Activated naive CD4-positive, alpha-beta T cell treated with anti-CD3 and anti-CD28 coated beads for 36 hours (primary cell): ENCODE measurements around the gene C1QTNF4. TPM values are rescaled to one million over a fixed set of nuclear protein-coding genes. Genes with fewer than 3 reads are reported as not detected.
"Not testable (repeated sequence)": the region's sequence is repeated elsewhere in the genome, so short reads cannot be mapped to it uniquely, and the experiment has no call there.

Source experiments
- CTCF ChIA-PET: fragments of 350-600 bp; sonication (Branson Sonifier 250); formaldehyde crosslinking; loops from one replicate; lab custom pipeline; 2021; ENCODE audit warnings: antibody characterized with exemption; lab: Charles Lee
- DNase-seq: peaks from one replicate; pipeline ENCODE4 v3.0.0-alpha.2; 2020
- H3K27ac Mint-ChIP-seq: one replicate; pipeline ENCODE4 v1.8.0; 2021; ENCODE audit warnings: mild to moderate bottlenecking, mixed read lengths
- H3K27me3 Mint-ChIP-seq: one replicate; pipeline ENCODE4 v1.8.0; 2021; ENCODE audit warnings: low read depth, mixed read lengths
- H3K36me3 Mint-ChIP-seq: one replicate; pipeline ENCODE4 v1.8.0; 2021; ENCODE audit warnings: low read depth, mixed read lengths
- H3K4me1 Mint-ChIP-seq: one replicate; pipeline ENCODE4 v1.8.0; 2021; ENCODE audit warnings: low read depth, mixed read lengths
- H3K4me3 Mint-ChIP-seq: one replicate; pipeline ENCODE4 v1.8.0; 2021; ENCODE audit warnings: mild to moderate bottlenecking, moderate library complexity, mixed read lengths
- H3K9me3 Mint-ChIP-seq: one replicate; pipeline ENCODE4 v1.8.0; 2021; ENCODE audit warnings: mixed read lengths
- intact Hi-C: fragments of 100-400 bp; cut with micrococcal nuclease; formaldehyde crosslinking; loops from one replicate; pipeline ENCODE4 v1.15.1; 2023
- total RNA-seq, 2 experiments: library from RNA; stranded (reverse); gene quantifications; one replicate each; pipeline ENCODE4 v1.2.3, GENCODE V29; 2021

Gene C1QTNF4
- total RNA-seq, 2 experiments from 2014 or later = not detected

GRCh38 chr11:47573321-47573720 lies 20.9 kb downstream of the C1QTNF4 start:
- CTCF ChIA-PET = interaction anchor here (1.4 kb wide), 2 partner anchors 8 to 20 kb away, joined by 4 to 5 read pairs; partner anchors contain the start of genes CELF1 and PTPMT1
- H3K27ac Mint-ChIP-seq = no peak overlapping the region
- DNase-seq = no peak
- H3K36me3 Mint-ChIP-seq = peaks cover 30% of the 10 kb centered on the region
- intact Hi-C loops = no loop called here
- H3K27me3 Mint-ChIP-seq = no peaks in the 10 kb centered on the region
- peaks cover 33% of the 10 kb centered on the region for H3K4me1 Mint-ChIP-seq
- no peak overlapping the region for H3K4me3 Mint-ChIP-seq
- H3K9me3 Mint-ChIP-seq = no peaks in the 10 kb centered on the region

- H3K36me3 Mint-ChIP-seq = peaks cover 31% of the 10 kb centered on the region
Observed at GRCh38 chr11:47572715-47573255, 21.4 kb downstream of the C1QTNF4 start.

GRCh38 chr11:47571895-47572294 lies 22.3 kb downstream of the C1QTNF4 start:
- no peaks in the 10 kb centered on the region for H3K27me3 Mint-ChIP-seq
- H3K9me3 Mint-ChIP-seq = no peaks in the 10 kb centered on the region
- intact Hi-C loops = no loop called here
- no peak overlapping the region for H3K4me3 Mint-ChIP-seq
- no peak overlapping the region for H3K27ac Mint-ChIP-seq
- peaks cover 22% of the 10 kb centered on the region for H3K4me1 Mint-ChIP-seq
- CTCF ChIA-PET = no interaction called here
- peaks cover 27% of the 10 kb centered on the region for H3K36me3 Mint-ChIP-seq
- no peak for DNase-seq

More at GRCh38 chr11:47572715-47573255, 21.4 kb downstream of the C1QTNF4 start:
- DNase-seq = no peak
- Mint-ChIP-seq H3K27me3 (no peaks in the 10 kb centered on the region), H3K4me3 (no peak overlapping the region), H3K4me1 (peaks cover 28% of the 10 kb centered on the region), H3K27ac (no peak overlapping the region), H3K9me3 (no peaks in the 10 kb centered on the region)
- intact Hi-C loops = no loop called here
- CTCF ChIA-PET = no interaction called here

- peaks cover 24% of the 10 kb centered on the region for H3K4me1 Mint-ChIP-seq
- DNase-seq = no peak
- H3K36me3 Mint-ChIP-seq = peaks cover 26% of the 10 kb centered on the region
- no peaks in the 10 kb centered on the region for H3K9me3 Mint-ChIP-seq
- peak overlapping the region; percentile 43 for H3K27ac Mint-ChIP-seq
- CTCF ChIA-PET = no interaction called here
- no peak overlapping the region for H3K4me3 Mint-ChIP-seq
- no peaks in the 10 kb centered on the region for H3K27me3 Mint-ChIP-seq
- intact Hi-C loops = no loop called here
Observed at GRCh38 chr11:47571357-47571729, 22.9 kb downstream of the C1QTNF4 start.

GRCh38 chr11:47570651-47571356 lies 23.4 kb downstream of the C1QTNF4 start:
- intact Hi-C loops = no loop called here
- CTCF ChIA-PET = interaction anchor here (0.6 kb wide), 1 partner anchor 11 kb away, joined by 4 read pairs; no protein-coding TSS in a partner anchor
- peak overlapping the region; percentile 43 for H3K27ac Mint-ChIP-seq
- no peaks in the 10 kb centered on the region for H3K9me3 Mint-ChIP-seq
- H3K27me3 Mint-ChIP-seq = no peaks in the 10 kb centered on the region
- H3K4me1 Mint-ChIP-seq = peaks cover 23% of the 10 kb centered on the region
- no peak overlapping the region for H3K4me3 Mint-ChIP-seq
- no peak for DNase-seq
- peaks cover 24% of the 10 kb centered on the region for H3K36me3 Mint-ChIP-seq

GRCh38 chr11:47569646-47570045 lies 24.6 kb downstream of the C1QTNF4 start:
- no peaks in the 10 kb centered on the region for H3K27me3 Mint-ChIP-seq
- no peak overlapping the region for H3K4me3 Mint-ChIP-seq
- no peaks in the 10 kb centered on the region for H3K9me3 Mint-ChIP-seq
- peaks cover 20% of the 10 kb centered on the region for H3K36me3 Mint-ChIP-seq
- no peak overlapping the region for H3K27ac Mint-ChIP-seq
- no peak for DNase-seq
- peaks cover 25% of the 10 kb centered on the region for H3K4me1 Mint-ChIP-seq
- CTCF ChIA-PET = interaction anchor here (0.6 to 0.7 kb wide), 3 partner anchors 28 to 754 kb away, joined by 3 read pairs; no protein-coding TSS in a partner anchor
- intact Hi-C loops = no loop called here

GRCh38 chr11:47566149-47566698 lies 28.0 kb downstream of the C1QTNF4 start:
- intact Hi-C loops = loop anchor here (1.0 kb wide), 2 partner anchors 150 to 201 kb away; partner anchors contain the start of gene FNBP4
- no peak for DNase-seq
- H3K27me3 Mint-ChIP-seq = no peaks in the 10 kb centered on the region
- H3K36me3 Mint-ChIP-seq = peaks cover 6% of the 10 kb centered on the region
- CTCF ChIA-PET = interaction anchor here (0.6 to 1.5 kb wide), 7 partner anchors 13 to 260 kb away, joined by 3 to 8 read pairs (median 4); partner anchors contain the start of gene CELF1
- H3K27ac Mint-ChIP-seq = peak overlapping the region; percentile 71
- H3K4me3 Mint-ChIP-seq = peak overlapping the region; percentile 83
- H3K9me3 Mint-ChIP-seq = no peaks in the 10 kb centered on the region
- H3K4me1 Mint-ChIP-seq = peaks cover 26% of the 10 kb centered on the region

- Mint-ChIP-seq H3K4me3 (peak within 1 kb of the TSS; percentile 83), H3K36me3 (peaks cover 6% of the 10 kb centered on the region), H3K9me3 (no peaks in the 10 kb centered on the region), H3K27me3 (no peaks in the 10 kb centered on the region), H3K27ac (peak within 1 kb of the TSS; percentile 75), H3K4me1 (peaks cover 26% of the 10 kb centered on the region)
- CTCF ChIA-PET = interaction anchor here (0.6 to 1.9 kb wide), 10 partner anchors 8 to 1225 kb away, joined by 3 to 8 read pairs (median 4); no protein-coding TSS in a partner anchor
- DNase-seq = peak; percentile 82
- intact Hi-C loops = loop anchor here (1.0 kb wide), 4 partner anchors 12 to 202 kb away; partner anchors contain the start of genes CELF1, FNBP4 and NDUFS3
Observed at GRCh38 chr11:47565340-47566148, 28.7 kb downstream of the C1QTNF4 start, which contains the start of gene PTPMT1. Gene PTPMT1, plus strand, starts transcription at chr11:47565599. Its CDS starts 24 bp downstream, at chr11:47565623.

GRCh38 chr11:47564933-47565339 lies 29.3 kb downstream of the C1QTNF4 start:
- H3K9me3 Mint-ChIP-seq = no peaks in the 10 kb centered on the region
- H3K27ac Mint-ChIP-seq = peak overlapping the region; percentile 75
- CTCF ChIA-PET = interaction anchor here (0.6 to 1.9 kb wide), 9 partner anchors 9 to 1224 kb away, joined by 3 to 5 read pairs (median 4); partner anchors contain the start of gene CELF1
- peaks cover 26% of the 10 kb centered on the region for H3K4me1 Mint-ChIP-seq
- peaks cover 6% of the 10 kb centered on the region for H3K36me3 Mint-ChIP-seq
- H3K27me3 Mint-ChIP-seq = no peaks in the 10 kb centered on the region
- intact Hi-C loops = loop anchor here (1.0 kb wide), 2 partner anchors 12 to 14 kb away; partner anchors contain the start of genes CELF1 and NDUFS3
- DNase-seq = no peak
- H3K4me3 Mint-ChIP-seq = peak overlapping the region; percentile 83

- Mint-ChIP-seq H3K4me3 (peak overlapping the region; percentile 43), H3K4me1 (peaks cover 21% of the 10 kb centered on the region)
- H3K27ac Mint-ChIP-seq, intact Hi-C loops, H3K27me3 Mint-ChIP-seq, H3K36me3 Mint-ChIP-seq, DNase-seq, H3K9me3 Mint-ChIP-seq: not testable (repeated sequence)
- CTCF ChIA-PET = interaction anchor here (0.8 to 1.9 kb wide), 6 partner anchors 10 to 110 kb away, joined by 3 to 5 read pairs (median 4); partner anchors contain the start of gene CELF1
Observed at GRCh38 chr11:47564366-47564765, 29.8 kb downstream of the C1QTNF4 start.

- H3K4me3 Mint-ChIP-seq, intact Hi-C loops, DNase-seq, H3K27me3 Mint-ChIP-seq, H3K36me3 Mint-ChIP-seq, H3K27ac Mint-ChIP-seq, CTCF ChIA-PET, H3K9me3 Mint-ChIP-seq: not testable (repeated sequence)
- H3K4me1 Mint-ChIP-seq = peaks cover 21% of the 10 kb centered on the region
Observed at GRCh38 chr11:47562393-47562792, 31.8 kb downstream of the C1QTNF4 start.
